HG03196 (cell line): ENCODE results near the gene INTS1.
"Not testable (repeated sequence)": the region's sequence is repeated elsewhere in the genome, so short reads cannot be mapped to it uniquely, and the experiment has no call there.

ENCODE experiments used
- ATAC-seq: cut with Tn5 transposase; IDR thresholded peaks from one replicate; pipeline ENCODE4 v1.9.1; 2021; ENCODE audit not compliant: unreplicated experiment

INTS1 gene

DNA sequence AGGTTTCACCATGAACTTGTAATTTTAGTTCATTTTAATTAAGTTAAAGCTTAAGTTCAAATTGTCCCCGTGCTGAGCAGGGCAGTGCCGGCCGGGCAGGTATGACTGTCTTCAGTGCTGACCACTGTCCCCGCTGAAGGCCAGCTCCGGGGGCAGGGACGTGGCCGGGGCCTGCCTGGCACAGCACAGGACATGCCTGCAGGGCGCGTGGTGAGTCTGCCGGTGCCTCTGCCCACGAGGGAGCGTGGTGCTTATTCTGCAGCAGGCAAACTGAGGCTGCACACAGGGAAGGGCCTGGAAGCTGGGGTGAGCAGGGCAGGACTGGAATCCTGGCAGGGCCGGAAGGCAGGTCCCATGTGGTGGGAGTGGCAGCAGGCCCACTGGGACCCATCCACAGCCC lies 54.7 kb downstream of the INTS1 start:
- ATAC-seq = no peak

DNA sequence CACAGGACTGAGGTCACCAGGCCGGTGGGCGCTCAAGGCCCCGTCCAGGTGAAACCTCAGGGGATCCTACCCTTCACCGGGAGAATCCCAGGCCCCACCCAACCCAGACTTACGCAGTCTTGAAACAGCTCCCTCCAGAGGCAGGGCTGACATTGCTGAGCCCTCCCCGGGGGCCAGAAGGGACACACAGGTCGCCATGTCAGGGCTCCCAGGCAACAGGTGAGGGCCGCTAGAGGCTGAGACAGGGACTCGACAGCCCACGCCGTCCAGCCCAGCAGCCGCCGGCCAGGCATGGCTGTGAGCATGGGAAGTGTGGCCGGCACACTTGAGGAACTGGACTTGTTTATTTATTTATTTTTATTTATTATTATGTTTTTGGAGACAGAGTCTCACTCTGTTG lies 55.2 kb downstream of the INTS1 start:
- no peak for ATAC-seq

- no peak for ATAC-seq
Measured at GRCh38 chr7:1447551-1448244, 56.5 kb downstream of the INTS1 start.

GRCh38 chr7:1447112-1447511 lies 57.1 kb downstream of the INTS1 start:
- ATAC-seq = no peak

- ATAC-seq = no peak
Measured at GRCh38 chr7:1446620-1447032, 57.6 kb downstream of the INTS1 start.

DNA sequence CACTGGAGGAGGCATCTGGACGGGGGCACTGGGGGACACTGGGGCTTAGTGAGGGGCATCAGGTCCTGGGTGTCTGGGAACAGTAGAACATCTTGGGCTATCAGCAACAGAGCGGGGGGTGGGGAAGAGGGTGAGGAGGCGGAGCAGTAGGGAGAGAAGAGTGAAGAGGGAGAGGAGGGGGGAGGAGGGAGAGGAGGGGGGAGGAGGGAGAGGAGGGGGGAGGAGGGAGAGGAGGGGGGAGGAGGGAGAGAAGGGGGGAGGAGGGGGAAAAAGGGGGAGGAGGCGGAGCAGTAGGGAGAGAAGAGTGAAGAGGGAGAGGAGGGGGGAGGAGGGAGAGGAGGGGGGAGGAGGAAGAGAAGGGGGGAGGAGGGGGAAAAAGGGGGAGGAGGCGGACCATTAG lies 58.2 kb downstream of the INTS1 start:
- ATAC-seq = not testable (repeated sequence)

- ATAC-seq = no peak
Measured at GRCh38 chr7:1445341-1445740, 58.8 kb downstream of the INTS1 start.

- no peak for ATAC-seq
Measured at GRCh38 chr7:1444925-1445322, 59.3 kb downstream of the INTS1 start.

- ATAC-seq = no peak
Measured at GRCh38 chr7:1444214-1444924, 59.8 kb downstream of the INTS1 start.

DNA sequence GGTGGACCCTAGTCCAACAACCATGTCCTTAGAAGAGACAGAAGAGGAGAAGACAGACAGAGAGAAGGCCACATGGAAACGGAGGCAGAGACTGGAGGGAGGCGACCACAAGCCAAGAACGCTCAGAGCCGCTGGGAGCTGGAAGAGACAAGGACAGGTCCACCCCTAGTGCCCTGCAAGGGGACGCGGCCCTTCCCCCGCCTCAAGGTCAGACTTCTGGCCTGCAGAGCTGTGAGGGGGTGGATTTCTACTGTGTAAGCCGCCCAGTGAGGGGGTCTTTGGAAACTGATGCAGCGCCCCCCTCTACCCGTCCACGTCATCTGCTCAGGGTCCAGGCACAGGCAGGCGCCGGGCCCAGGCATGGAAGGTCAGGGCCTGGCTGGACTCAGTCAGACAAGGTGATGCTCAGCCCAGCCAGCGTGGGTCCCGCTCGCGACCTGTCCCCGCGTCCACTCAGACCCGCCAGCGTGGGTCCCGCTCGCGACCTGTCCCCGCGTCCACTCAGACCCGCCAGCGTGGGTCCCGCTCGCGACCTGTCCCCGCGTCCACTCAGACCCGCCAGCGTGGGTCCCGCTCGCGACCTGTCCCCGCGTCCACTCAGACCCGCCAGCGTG lies 60.5 kb downstream of the INTS1 start:
- not testable (repeated sequence) for ATAC-seq

- no peak for ATAC-seq
Measured at GRCh38 chr7:1442355-1443124, 61.6 kb downstream of the INTS1 start.

GRCh38 chr7:1441615-1442354 lies 62.4 kb downstream of the INTS1 start:
- no peak for ATAC-seq

GRCh38 chr7:1440620-1441019 lies 63.6 kb downstream of the INTS1 start:
- no peak for ATAC-seq

GRCh38 chr7:1439373-1440363 lies 64.5 kb downstream of the INTS1 start:
- ATAC-seq = no peak

DNA sequence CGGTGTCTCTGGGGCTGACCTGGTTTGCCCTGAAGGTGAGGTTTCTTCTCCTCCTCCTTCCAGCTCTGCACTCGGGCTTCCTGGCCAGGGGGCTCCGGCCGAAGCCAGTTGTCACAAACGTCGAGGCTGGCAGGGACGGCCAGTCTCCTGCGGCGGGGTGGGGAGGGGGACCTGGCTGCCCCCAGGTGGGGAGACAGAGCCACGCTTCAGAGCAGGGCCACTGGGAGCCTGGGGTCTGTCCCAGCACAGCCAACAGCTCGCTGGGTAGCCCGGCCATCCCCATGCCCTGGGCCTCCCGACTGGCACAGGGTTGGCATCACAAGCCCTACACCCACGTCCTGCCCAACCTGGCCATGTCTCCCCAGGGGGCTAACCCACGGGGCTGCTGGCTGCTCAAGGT lies 65.4 kb downstream of the INTS1 start:
- ATAC-seq = no peak

- no peak for ATAC-seq
Measured at GRCh38 chr7:1438208-1438607, 66.0 kb downstream of the INTS1 start.

- ATAC-seq = no peak
Measured at GRCh38 chr7:1437155-1437880, 66.9 kb downstream of the INTS1 start.

GRCh38 chr7:1436608-1437007 lies 67.6 kb downstream of the INTS1 start:
- no peak for ATAC-seq
